Pancreas (tissue), 10 donors: Measurements from ENCODE around the gene CAV1. TPM values are rescaled to one million over a fixed set of nuclear protein-coding genes. Genes with fewer than 3 reads are reported as not detected.

Experiments used
- ATAC-seq, 4 donors: fragments of 200-7000 bp; cut with Tn5 transposase; one replicate each; pipeline versions ENCODE4 v1.8.0 to v1.9.1; 2020; ENCODE audit warnings: mild to moderate bottlenecking in 4 of 4, moderate library complexity in 4 of 4
- DNase-seq, 6 donors: peaks; one replicate each; pipeline ENCODE4 v3.0.0-alpha.2; 2020
- FAIRE-seq: peaks from 2 replicates; lab custom pipeline; 2012; peaks lifted over from hg19 to GRCh38; lab: Jason Lieb, UNC
- H3K27ac ChIP-seq, 4 donors: fragments of 200-600 bp; sonication (generic); 1 replicate in 3 of 4; 2 replicates in 1 of 4; pipeline versions ENCODE4 v1.5.0 to v1.8.0; 2020
- H3K27me3 ChIP-seq, 4 donors: fragments of 200-600 bp; one replicate each; pipeline ENCODE4 v1.8.0; 2021
- H3K36me3 ChIP-seq, 3 donors: fragments of 200-600 bp; sonication (generic) in 1 of 3; one replicate each; pipeline versions ENCODE4 v1.5.0 to v1.8.0; 2020 to 2021
- H3K4me1 ChIP-seq, 3 donors: fragments of 200-600 bp; one replicate each; pipeline ENCODE4 v1.8.0; 2021
- H3K4me3 ChIP-seq, 4 donors: fragments of 200-600 bp; sonication (generic) in 2 of 4; one replicate each; pipeline versions ENCODE4 v1.5.0 to v1.8.0; 2020 to 2021
- H3K9me3 ChIP-seq, 4 donors: fragments of 200-600 bp; one replicate each; pipeline ENCODE4 v1.8.0; 2021
- CTCF ChIP-seq, 4 donors: fragments of 200-600 bp; sonication (generic) in 3 of 4; IDR thresholded peaks; one replicate each; pipeline versions ENCODE4 v1.5.0 to v1.8.0; 2021; ENCODE audit warnings: antibody characterized with exemption in 4 of 4
- WGBS, 2 donors: extraction: QIAGEN DNeasy Blood & Tissue Kit; methylation state at CpG; one replicate each; pipeline ENCODE4 v1.1.7; 2013; 5-methylcytosine and 5-hydroxymethylcytosine counted together
- intact Hi-C, 3 donors: fragments of 100-400 bp; cut with DNase I; formaldehyde crosslinking; loops; one replicate each; pipeline versions ENCODE4 v1.11.1 to v1.14.2; 2022
- polyA plus RNA-seq, 2 donors: library from polyadenylated mRNA; stranded (reverse); fragments of 200-250 nt; gene quantifications; one replicate each; pipeline ENCODE4 v1.2.3, GENCODE V29; 2013
- total RNA-seq, 6 donors: library from RNA; stranded (reverse); fragmentation: NEBNext Ultra II Directional in 4 of 6; extraction: Animal tissue kit (Norgen Biotek cat#: 25700) in 4 of 6; gene quantifications; one replicate each; pipeline versions ENCODE4 v1.2.1 to v1.2.4, GENCODE V29; 2021 to 2023
- donor health status: healthy with polysubstance abuse.
- donor health status: DM: no; HTN: no; CAD: no; lungs with moderate emphysema.
- donor health status: DM: no; HTN: no; CAD: no.
- donor health status: control.
- donor health status: control.
- donor health status: Bipolar disorder and iron deficiency.
- donor health status: DM: yes; HTN: yes; CAD: no.
- donor health status: DM: no; HTN: no; CAD: no.
- donor health status: DM: no; HTN: no; CAD: no.
- donor health status: DM: yes; HTN: yes; CAD: no.

Gene CAV1
- total and polyA plus RNA-seq, 8 donors: 4.6 to 19.5 (median 11.2) TPM

DNA sequence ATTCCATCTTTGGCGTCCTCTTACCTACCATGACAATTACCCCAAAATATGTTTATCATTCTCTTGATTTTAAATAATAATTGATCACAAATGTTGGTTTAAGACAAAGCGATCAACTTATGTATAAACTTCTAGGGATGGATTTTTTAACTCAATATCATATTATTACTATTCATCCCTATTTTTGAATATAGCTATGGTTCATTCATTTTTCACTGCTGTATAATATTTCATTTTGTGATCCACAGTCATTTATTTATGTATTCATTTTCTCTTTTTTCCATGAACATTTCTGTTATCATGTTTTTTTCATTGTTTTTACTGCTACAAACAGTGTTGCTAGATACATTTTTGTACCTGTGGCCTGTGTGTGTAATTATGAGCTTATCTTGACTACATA, 85.9 kb downstream of the CAV1 start:
- intact Hi-C loops: no loop called here
- ATAC-seq (no peak), DNase-seq (no peak), FAIRE-seq (no peak)
- H3K27me3 ChIP-seq: no peaks in the 10 kb centered on the region
- H3K27ac ChIP-seq: no peak overlapping the region
- H3K9me3 ChIP-seq: no peaks in the 10 kb centered on the region
- no peak overlapping the region for H3K4me3 ChIP-seq
- no peak for TF ChIP-seq CTCF (IDR thresholded peaks at IDR 0.05)
- peaks cover 0 to 7% (median 0%) of the 10 kb centered on the region in 3 donors for H3K4me1 ChIP-seq
- WGBS, 2 donors: 86 to 88% methylated on average over 2 of the region's 2 CpGs
- no peaks in the 10 kb centered on the region for H3K36me3 ChIP-seq

Other genes with a start within 250 kb of the CAV1 start
- gene CAV2, start 25.3 kb upstream of the CAV1 start, total RNA-seq: 10 to 100 TPM; 15.0 to 27.6 (median 25.8) TPM
- gene CAV2, start 25.3 kb upstream of the CAV1 start, polyA plus RNA-seq: 10 to 100 TPM; 18.5 to 26.6 TPM
- 10 to 100 TPM; 10.7 to 23.5 (median 17.9) TPM for gene MET, start 147.2 kb downstream of the CAV1 start, total RNA-seq
- 1 to 10 TPM; 2.0 to 2.7 TPM for gene MET, start 147.2 kb downstream of the CAV1 start, polyA plus RNA-seq